ENCODE results near the gene ATM.
A peak's percentile ranks its signal among the peaks of the same experiment; 100 is the strongest.

Gene ATM

DNA sequence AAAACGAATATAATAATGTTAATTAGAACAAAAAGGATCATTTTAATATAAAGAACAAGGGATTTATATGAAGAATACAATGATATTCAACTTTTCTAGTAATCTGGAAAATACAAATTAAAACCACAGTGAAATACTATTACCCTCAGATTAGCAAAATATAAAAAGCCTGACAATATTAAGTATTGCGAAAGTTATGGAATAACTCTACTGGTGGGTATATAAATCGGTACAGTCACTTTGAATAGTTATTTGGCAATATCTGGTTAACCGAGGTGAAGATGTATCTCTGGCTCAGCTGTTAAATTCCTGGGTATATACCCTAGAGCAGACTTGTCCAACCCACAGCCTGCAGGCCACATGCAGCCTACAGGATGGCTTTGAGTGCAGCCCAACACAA is 118.8 kb downstream of the ATM start:
- peak overlapping the region; percentile 29; the same call in 1 of the 2 replicates for H3K27ac ChIP-seq
- no peak for TF ChIP-seq ZFX (IDR thresholded peaks at IDR 0.05; ENCODE audit: borderline replicate concordance)
- TF ChIP-seq, protein P1, sequence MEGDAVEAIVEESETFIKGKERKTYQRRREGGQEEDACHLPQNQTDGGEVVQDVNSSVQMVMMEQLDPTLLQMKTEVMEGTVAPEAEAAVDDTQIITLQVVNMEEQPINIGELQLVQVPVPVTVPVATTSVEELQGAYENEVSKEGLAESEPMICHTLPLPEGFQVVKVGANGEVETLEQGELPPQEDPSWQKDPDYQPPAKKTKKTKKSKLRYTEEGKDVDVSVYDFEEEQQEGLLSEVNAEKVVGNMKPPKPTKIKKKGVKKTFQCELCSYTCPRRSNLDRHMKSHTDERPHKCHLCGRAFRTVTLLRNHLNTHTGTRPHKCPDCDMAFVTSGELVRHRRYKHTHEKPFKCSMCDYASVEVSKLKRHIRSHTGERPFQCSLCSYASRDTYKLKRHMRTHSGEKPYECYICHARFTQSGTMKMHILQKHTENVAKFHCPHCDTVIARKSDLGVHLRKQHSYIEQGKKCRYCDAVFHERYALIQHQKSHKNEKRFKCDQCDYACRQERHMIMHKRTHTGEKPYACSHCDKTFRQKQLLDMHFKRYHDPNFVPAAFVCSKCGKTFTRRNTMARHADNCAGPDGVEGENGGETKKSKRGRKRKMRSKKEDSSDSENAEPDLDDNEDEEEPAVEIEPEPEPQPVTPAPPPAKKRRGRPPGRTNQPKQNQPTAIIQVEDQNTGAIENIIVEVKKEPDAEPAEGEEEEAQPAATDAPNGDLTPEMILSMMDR (IDR thresholded peaks at IDR 0.05), result no peak

DNA sequence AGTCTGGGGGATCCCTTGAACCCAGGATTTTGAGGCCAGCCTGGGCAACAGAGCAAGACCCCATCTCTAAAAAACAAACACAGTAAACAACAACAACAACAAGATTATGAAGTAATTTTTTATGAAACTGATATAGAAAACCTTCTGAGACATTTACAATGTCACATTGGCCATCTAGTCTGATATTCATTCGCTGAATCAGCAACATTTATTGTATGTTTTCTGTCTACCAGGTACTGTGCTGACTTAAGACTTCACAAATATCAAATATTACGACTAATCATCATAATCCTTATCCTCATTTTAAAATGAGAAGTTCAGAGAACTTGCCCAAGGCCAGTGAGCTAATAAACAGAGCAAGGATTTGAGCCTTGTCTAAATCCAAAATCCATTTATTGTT is 120.8 kb downstream of the ATM start:
- TF ChIP-seq, protein P1 (IDR thresholded peaks at IDR 0.05), result no peak
- TF ChIP-seq ZFX (IDR thresholded peaks at IDR 0.05; ENCODE audit: borderline replicate concordance), result no peak
- H3K27ac ChIP-seq, result no peak overlapping the region

DNA sequence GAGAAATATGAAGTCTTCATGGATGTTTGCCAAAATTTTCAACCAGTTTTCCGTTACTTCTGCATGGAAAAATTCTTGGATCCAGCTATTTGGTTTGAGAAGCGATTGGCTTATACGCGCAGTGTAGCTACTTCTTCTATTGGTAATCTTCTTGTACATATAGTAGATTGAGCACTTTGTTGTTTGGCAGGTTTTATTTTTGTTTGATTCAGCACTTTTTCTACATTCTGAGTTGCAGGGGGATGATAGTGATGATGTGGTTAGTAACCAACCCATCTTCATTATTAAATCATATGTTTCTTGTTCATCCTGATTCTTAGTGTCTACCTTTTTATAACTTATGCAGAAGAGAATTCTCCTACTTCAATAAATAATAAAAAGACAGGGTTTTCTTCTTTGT is 122.9 kb downstream of the ATM start:
- no peak overlapping the region for H3K27ac ChIP-seq
- no peak for TF ChIP-seq ZFX (IDR thresholded peaks at IDR 0.05; ENCODE audit: borderline replicate concordance)
- TF ChIP-seq, protein P1 (IDR thresholded peaks at IDR 0.05), result no peak

DNA sequence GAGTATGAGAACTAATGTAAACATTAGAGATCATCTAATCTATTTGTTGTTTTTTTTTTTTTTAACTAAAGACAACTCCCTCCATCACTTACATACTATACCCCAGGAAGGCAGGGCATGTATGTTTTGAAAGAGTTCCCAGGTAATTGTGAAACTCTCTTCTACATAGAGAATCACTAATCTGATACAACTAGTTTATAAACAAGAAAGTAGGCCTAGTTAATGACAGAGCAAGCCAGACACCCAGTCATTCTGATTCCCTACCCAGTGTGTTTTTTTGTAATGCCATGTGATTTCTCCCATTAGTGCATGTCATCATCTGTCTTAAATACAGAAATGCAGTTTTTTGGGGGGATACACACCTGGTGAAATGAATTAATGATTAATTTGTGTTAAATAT is 123.6 kb downstream of the ATM start:
- TF ChIP-seq, protein P1 (IDR thresholded peaks at IDR 0.05), result no peak
- no peak for TF ChIP-seq ZFX (IDR thresholded peaks at IDR 0.05; ENCODE audit: borderline replicate concordance)
- no peak overlapping the region for H3K27ac ChIP-seq

DNA sequence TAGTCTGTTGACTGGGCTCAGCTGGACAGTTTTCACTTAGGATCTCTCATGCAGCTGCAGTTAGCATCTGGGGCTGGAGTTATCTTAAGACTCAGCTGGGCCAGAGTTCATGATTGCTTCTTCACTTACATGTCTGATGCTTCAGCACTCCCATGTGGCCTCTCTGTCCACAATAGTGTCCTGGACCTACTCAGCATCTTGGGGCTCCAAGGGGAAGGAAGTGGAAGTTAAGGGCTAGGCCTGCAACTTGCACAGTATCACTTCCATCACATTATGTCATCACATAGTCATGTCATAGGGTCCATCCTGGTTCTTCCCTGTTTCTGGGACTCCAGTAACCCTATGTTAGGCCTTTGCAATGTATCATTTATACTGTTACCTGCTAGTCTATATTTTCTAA is 128.6 kb downstream of the ATM start:
- TF ChIP-seq, protein P1 (IDR thresholded peaks at IDR 0.05), result no peak
- no peak for TF ChIP-seq ZFX (IDR thresholded peaks at IDR 0.05; ENCODE audit: borderline replicate concordance)
- H3K27ac ChIP-seq, result no peak overlapping the region

DNA sequence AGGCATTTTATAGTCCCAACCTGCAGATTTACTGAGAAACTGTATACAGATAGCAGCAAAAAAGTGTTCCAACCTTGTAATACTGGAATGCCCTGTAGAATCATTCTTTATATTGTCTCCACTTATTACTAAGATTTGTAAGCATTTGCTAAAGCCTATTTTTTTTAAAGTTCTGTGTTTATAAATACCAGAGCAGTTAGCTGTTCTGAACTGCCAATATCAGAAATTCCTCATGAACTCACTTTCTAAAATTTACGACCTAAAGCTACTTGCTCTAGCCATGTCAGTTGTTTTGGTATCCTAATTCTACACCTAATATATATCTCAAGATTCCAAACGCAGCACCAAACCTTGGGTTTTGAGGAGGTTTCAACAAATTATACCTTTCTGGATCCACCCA is 141.3 kb downstream of the ATM start:
- no peak for TF ChIP-seq ZFX (IDR thresholded peaks at IDR 0.05; ENCODE audit: borderline replicate concordance)
- TF ChIP-seq, protein P1 (IDR thresholded peaks at IDR 0.05), result no peak
- H3K27ac ChIP-seq, result no peak overlapping the region

DNA sequence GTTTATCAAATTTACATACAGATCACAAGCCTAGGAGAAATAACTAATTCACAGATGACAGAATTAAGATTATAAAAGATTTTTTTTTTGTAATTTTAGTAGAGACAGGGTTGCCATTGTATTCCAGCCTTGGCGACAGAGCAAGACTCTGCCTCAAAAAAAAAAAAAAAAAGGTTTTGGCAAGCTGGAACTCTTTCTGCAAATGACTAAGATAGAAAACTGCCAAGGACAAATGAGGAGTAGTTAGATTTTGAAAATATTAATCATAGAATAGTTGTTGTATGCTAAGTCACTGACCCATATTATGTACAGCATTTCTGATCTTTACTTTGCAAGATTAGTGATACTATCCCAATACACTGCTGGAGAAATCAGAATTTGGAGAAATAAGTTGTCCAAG is 145.3 kb downstream of the ATM start:
- no peak overlapping the region for H3K27ac ChIP-seq
- no peak for TF ChIP-seq ZFX (IDR thresholded peaks at IDR 0.05; ENCODE audit: borderline replicate concordance)
- TF ChIP-seq, protein P1 (IDR thresholded peaks at IDR 0.05), result no peak

All from 22Rv1 (cell line).